ENCODE measurements around the gene HOXD9.

The HOXD9 gene

DNA sequence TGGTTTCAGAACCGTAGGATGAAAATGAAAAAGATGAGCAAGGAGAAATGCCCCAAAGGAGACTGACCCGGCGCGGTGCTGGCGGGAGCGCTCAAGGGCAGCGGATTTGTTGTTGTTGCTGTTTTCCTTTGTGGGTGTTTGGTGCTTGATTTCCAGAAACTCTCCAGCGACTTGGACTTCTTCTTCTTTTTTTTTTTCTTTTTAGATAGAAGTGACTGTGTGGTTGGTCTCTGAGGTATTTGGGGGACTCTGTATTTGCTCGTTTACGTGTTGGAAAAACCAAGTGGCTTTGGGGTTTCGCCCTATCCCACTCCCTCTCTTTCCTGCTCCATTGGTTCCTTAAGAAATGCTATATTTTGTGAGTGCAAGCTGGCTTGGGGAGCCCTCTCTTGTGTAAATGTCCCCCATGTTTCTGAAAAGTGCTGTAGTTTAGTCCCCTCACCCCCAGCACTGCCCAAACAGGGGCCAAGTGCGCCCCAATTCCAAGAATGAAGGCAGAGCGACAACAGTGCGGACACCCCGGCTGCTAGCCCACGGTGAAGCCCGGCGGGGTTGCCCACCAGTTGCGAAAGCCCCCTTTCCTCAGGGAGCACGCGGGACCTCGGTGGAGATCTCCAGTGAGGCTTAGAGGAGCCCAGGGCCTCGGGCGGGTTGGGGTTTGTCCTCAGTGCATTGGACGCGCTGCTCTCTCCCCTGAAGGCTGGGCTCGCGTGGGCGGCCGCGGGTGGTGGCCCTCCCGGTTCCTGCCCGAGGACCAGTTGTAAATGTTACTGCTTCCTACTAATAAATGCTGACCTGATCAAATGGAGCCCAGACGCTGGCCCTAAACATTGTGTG, 1.8 kb downstream of the HOXD9 start:
- no peak for DNase-seq (ENCODE audit: low spot score)

DNA sequence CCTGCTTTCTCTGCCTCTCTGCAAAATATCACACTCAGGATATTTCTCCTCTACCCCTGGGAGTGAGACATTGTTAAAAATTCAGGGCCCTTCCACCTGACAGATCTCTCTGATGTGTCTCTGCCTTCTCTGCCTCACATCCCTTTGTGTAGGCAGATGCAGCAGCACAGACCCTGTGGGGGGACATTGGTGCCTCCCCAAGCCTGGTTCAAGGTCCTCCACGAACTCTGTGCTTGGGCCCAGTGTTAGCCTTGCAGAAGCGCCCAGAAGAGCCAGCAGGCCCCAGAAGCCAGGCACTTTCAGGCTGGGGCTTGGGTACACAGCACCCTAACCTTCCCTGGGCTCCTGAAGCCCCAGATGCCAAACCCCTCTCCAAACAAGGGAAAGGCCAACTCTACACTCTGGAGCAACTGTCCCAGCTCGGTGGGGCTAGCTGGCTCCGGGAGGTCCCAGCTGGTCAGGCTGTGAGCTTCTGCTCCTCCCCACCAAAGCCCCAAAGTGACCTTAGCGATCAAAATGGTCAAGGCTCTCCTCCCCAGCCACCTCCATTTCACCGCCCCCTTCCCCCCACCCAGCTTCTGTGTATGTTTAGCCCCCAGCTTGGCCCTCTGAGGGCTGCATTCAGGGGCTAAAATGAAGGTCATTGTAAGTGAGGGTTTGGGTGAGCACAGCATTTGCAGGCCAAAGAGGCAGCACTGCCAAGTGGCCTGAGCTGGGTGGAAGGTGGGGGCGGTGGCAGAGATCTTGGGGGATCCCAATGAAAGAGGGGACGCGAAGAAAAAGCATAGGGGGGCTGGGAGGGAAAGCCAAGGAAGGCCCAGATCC, 2.6 kb downstream of the HOXD9 start:
- no peak for DNase-seq (ENCODE audit: low spot score)

DNA sequence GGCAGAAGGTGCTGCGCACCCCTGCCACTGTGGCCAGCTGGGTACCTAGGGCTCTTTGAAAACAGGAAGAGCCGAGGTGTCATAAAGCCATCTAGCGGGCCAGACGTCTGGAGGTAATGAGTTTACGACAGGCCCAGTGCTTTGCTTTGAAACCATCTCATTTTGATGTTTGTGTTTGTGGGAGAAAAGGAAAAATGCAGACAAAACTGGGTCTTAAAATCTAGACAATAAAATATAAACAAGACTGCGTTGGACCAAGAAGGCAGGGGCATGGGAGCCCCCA, 3.2 kb downstream of the HOXD9 start:
- no peak for DNase-seq (ENCODE audit: low spot score)

DNA sequence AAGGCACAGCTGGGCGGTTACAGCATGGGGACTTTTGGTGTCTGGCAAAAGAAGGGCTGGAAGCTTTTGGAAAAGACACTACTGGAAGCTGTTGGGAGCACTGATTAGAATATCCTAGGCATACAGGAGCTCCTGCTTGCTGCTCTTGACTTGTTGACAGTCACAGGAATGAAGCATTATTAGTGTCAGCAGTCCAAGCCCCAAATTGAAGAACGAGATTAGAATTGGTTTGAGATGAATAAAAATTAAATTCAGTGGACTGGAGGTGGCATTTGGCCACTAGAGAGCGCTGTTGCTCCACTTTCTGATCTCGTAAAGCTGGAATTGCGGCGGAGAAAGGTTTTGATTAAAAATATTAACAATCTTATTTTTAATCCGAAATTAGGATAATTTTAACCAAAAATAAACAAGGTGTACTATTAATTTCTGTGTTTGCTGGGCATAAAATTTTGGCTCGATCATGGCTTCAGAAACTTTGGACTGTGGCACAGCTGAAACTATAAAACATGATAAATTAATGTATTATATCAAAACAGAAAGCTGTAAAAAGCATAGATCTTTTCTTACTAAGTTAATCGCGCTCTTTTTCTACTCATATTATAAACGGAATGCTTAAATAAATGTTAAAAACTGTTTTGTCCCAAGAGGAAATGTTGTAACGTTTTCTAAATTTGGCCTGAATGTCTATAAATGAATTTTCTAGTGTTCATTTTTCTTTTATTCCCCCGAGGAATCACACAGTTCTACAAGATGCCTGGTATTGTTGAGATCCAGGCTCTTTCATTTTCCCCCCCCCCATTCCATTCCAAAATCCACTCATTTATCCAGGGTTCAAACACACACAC, 4.6 kb downstream of the HOXD9 start:
- no peak for DNase-seq (ENCODE audit: low spot score)

DNA sequence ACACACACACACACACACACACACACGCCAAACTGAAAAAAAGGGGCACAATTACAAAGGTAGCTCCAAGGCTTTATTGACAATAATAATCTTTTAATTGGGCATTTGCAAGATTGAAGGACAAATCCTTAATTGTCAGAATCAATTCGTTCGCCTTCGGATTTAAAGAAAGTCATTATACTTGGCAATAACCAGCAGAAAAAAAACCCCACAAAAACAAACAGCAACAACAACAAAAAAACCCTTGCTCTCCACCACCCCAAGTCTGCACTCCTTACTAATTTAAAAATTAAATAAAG, 5.2 kb downstream of the HOXD9 start:
- no peak for DNase-seq (ENCODE audit: low spot score)

DNA sequence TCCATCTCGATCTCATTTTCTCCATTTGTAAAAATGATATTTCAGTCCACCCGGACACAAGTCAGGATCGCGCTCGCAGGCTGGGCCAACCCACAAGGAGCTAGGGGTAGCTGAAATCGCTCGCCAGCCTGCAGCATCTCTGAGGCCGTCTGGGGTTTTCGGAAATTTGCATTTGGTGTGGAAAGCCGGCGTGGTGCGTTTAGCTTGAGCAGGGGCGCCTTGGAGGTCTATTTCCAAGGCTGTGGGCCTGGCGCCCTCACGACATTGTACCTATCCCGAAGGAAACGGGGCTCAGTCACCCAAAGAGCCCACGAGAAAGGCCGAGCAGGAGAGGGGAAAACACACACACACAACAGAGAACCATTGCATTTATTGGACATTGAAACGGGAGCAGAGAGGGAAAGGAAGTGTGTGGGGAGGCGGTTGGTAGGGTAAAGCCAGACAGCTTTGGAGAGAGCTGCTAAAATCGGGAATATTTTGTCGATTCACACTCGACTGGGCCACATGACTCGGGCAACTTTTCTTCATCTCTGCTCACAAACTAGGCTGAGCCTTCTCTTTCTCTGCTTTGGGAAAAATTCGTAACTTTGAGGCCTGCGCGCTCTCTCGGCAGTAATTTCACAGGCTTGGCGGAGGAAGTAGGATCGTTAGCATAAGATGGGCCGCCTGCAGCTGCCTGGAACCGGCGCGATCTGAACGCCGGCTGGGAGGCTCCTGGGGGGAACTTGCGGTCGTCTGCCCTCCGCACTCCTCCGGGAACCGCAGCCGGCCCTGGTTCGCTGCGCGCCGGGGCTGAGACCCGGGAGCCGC, 5.9 kb downstream of the HOXD9 start:
- no peak for DNase-seq (ENCODE audit: low spot score)

DNA sequence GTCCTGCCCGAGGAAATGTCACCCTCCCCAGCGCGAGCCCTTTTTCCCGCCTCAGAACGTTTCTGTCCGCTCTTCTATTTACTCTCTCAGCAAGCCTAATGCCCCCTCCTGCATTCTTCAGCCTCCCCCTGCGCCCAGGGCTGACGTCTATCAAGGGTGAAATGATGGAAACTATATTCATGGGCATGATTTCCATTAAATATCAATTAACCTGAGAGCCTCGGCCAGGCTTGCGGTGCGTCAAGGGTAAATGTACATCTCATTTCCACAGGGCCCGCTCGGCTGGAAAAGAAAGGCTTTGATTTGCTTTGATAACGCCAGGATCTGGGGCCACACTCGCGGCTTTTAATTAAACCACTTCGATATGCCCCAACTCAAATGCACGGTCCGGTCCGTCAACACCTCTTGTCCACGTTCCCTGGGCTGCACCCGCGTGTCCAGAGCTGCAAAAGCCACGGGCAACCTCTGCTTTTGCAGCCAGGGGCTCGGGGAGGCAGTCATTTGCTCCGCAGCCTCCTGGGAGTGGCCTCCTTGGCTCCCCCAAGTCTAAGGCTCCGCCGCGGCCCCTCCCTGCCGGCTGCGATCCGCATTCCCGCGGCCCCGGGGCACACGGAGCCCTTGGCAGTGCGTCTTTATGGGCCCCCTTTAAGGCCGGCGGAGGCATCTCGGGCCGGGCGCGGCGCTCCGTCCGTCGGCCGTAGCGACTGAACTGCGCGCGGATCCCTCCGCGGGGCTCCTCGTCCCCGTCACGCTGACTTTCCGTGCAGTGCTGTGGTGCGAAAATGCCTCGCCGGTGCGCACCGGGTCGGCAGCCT, 6.7 kb downstream of the HOXD9 start, which contains the start of gene HOXD8:
HOXD8 (plus strand) TSS at position 724 of the 815 bp plus-strand sequence. CDS start 662 bp downstream, outside the sequence.
- DNase-seq (ENCODE audit: low spot score) = peak; percentile 86

DNA sequence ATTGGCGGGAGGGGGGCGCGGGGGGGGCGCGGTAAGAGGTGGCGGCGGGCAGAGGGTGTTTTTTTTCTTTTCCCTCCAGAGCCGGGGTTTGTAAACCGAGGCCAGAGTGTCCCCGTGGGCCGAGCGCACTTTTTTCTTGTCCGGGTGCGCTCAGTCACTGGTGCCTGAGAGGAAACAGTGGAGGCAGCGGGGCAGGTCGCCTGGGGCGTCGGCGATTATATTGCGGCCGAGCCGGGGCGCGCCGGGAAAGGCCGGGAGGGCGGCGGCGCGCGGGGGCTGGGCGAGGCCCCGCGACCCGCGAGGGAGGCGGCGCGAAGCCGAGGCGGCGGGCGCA, 7.3 kb downstream of the HOXD9 start:
- DNase-seq (ENCODE audit: low spot score) = peak; percentile 67

DNA sequence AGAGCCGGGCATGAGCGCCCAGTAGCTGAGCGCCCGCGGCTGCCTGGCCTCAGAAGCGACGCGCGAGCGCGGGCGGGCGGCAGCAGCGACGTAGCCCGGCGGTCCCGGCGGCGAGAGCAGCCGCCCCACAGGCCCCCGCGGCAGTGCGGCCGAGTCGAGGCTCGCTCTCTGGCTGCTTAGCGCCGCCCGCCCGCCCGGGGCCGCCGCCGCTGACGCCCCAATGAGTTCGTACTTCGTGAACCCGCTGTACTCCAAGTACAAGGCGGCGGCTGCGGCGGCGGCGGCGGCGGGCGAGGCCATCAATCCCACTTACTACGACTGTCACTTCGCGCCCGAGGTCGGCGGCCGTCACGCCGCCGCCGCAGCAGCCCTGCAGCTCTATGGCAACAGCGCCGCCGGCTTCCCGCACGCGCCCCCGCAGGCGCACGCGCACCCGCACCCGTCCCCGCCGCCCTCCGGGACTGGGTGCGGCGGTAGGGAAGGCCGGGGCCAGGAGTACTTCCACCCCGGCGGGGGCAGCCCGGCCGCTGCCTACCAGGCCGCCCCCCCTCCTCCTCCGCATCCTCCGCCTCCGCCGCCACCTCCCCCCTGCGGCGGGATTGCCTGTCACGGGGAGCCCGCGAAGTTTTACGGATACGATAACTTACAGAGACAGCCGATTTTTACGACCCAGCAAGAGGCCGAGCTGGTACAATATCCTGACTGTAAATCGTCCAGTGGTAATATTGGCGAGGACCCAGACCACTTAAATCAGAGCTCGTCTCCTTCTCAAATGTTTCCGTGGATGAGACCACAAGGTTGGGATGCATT, 7.8 kb downstream of the HOXD9 start:
- DNase-seq (ENCODE audit: low spot score) = peak; percentile 71

DNA sequence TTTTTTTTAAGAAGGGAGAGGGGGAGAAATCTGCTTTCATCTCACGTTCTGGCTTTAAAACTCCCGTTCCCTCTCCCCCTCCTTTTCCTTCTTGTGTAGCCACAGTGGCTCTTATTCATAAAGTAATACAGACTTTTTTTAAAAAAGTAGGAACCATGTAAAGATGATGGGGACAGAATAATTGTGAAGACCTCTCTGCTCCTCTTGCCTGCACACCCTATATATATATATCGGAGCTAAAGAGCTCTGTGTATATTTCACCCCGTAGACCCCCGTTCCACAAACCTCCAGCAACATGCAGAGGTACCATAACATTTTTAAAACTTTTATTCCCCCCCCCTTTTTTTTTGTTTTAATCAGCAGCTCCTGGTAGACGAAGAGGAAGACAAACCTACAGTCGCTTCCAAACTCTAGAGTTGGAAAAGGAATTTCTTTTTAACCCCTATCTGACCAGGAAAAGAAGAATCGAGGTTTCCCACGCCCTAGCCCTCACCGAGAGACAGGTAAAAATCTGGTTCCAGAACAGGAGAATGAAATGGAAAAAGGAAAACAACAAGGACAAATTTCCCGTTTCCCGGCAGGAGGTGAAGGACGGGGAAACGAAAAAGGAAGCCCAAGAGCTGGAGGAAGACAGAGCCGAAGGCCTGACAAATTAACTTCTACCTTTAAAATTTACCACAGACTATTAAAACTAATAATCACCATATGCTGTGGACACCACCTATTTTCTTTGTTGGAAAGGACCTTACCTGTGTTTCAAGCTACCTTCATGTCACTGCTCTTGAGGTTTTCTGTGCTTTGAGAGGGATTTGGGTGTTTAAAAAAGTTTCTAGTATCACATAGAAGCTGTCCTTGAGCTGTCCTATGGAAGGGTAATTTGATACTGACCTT, 8.7 kb downstream of the HOXD9 start:
- DNase-seq (ENCODE audit: low spot score) = no peak

DNA sequence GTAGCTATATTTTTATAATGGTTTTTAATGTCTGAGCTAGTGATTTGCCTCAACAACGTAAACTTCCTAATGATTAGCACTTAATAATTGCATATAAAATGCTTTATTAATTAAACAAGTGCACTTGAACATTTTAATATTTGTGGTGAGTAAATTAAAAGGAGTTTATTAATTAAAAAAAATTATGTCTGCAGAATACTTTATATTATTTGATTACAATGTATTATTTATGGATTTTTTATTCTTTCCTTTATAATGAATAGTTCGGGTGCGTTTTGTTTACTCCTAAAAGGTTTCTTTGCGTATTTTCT, 9.3 kb downstream of the HOXD9 start:
- DNase-seq (ENCODE audit: low spot score) = no peak

DNA sequence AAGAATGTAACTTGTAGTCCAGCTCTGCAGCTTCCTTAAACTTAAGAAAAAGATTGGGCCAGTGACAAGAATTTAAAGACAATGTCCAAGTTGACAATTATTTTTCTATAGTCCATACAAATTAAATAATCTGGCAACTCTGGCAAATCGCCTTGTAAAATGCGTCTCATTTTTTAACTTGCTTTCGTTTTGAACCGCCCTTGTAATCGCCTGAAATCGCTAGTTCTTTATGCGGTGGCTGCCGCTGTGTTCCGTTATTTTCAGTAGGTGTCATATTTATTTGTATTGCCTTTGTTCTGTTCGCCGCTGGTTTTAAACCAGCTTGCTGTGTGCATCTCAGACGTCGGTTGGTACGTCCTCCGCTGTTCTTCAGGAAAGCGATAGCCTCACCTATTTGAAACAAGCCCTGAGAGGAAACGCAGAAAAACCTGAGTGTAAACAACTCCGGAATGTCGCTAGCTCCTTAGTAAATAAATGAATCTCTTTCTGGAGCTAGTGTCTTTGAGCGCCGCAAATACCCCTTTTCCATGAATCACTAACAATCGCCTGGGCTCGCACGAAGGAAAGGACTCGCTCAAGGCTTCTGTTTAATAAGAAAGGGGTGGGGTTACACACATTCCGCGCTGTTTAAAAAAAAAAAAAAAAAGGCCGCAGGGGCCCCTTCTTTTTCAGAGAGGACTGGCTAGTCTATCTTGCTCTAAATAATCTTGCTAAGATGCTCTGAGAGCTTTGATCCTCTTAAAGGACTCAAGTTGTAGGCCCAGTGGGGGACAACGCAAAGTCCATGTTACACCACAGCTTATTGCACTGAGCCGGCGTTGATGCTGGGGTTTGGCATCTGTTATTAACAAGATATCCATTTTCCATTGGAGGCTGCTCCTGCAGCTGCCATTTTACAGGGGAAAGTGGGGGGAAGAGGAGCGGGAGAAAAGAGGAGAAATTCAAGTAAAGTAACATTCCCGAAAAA, 10.0 kb downstream of the HOXD9 start:
- DNase-seq (ENCODE audit: low spot score) = peak; percentile 49

DNA sequence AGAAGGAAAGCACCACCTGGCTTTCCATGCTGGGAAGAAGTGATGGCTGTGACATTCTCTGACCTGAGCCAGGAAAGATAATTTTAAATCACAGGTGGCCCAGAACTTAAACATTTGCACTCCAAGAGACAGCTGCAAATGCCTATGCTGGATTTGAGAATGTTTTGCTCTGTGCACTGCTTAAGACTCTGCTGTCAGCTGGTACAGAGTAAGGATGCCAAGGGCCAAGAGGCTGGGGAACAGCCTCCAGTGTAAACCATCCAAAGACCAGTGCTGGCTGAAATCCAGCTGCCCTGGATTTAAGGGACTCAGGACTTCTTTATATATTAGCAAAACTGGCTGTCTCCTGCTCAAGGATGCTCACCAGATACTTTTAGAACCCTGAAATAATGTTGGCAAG, 10.9 kb downstream of the HOXD9 start:
- no peak for DNase-seq (ENCODE audit: low spot score)

DNA sequence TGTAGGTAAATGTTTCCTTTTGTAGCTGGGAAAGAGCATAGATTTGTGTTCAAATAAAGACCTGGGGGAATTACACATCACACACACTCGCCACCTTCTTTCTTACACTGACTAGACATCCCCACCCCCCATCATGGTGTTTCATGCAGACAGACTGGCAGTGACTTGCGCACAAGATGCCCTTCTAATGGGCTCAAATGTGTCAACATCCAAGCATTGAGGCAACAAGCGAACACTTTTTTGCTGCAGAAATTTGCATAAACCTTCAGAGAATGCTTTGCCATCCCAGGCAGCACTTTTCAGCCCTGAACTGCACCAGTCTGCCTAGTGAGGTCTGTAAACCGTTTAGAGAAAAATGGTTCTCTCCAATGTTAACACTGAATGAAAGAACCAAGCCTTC, 11.5 kb downstream of the HOXD9 start:
- no peak for DNase-seq (ENCODE audit: low spot score)

DNA sequence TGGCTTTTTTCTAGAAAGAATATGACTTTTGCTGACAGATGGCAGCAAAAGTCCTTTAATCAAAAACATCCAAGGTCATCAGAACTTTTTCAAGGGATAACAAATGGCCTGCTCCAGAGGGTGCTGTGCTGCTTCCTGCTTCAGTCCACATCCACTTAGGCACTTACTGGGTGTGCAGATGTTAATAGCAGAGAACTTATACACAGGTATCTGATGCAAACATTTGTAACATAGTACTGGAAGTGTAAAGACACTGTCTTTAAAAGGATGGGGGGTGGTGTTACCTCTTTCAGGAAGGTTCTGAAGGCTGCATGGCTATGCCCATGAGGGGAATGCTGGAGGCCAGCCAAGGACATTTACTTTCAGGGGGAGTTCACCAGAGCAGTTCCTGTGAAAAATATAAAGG, 12.5 kb downstream of the HOXD9 start:
- no peak for DNase-seq (ENCODE audit: low spot score)

DNA sequence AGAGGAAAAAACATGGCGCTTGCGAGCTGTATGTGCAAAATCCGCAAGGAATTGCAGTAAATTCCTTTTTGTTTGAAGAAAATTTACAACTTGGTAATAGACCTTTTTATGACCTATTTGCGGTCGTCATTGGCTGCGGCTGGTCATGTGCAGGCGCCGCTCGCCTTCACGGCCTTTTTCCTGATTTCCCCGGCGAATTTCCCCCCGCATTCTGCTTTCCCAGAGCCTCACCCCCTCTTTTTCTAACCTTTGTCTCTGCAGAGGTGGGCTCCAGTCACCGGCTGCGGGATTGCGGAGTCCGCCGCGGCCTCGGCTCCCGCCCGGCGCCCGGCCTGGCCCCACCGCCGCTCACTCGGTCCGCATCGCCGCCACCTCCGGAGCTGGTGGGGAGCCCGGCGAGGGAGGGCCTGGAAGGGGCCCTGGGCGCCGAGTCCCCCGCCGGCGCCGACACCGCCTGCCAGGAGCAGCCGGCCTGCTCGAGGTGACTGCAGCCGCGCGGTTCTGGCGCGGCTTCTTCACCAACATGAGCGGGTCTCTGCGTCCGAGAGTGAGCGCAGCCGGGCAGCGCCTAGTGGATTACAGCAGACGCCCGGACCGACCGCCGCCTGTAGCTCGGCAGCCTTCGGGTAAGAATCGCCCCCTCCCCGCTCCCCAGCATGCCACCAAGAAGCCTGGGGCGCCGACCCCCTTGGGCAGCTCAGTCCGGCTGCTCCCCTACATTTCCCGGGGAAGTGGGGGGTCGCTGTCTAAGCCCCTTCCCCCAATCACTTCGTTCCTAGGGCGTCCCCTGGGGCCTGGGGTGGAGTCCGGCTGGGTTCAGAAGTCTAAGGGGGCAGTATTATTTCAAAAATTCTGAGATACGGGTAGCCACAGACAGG, 14.1 kb downstream of the HOXD9 start:
- peak; percentile 59 for DNase-seq (ENCODE audit: low spot score)

DNA sequence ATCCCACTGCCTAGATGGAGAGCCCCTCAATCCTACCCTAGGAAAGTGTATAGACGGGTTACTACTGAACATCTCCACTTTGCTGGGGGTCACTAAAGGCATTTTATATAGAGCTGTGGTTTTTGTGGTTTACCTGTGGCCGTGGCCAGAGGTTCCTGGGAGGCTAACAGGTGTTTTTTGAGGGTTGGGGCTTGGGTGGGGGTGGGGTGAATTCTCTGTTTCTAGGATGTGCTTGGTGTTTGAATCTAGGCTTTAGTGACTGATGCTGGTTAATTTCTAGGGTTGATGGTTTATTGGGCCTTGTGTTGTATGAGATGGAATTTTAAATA, 14.7 kb downstream of the HOXD9 start:
- DNase-seq (ENCODE audit: low spot score) = no peak

Measured in AG20443 (cell line).